Spleen (tissue), 11 donors: Measurements from ENCODE around the gene NPPA. TPM values are rescaled to one million over a fixed set of nuclear protein-coding genes. Genes with fewer than 3 reads are reported as not detected.

Source experiments
- DNase-seq: peaks from one replicate; pipeline ENCODE4 v3.0.0-alpha.2; 2020
- H3K27ac ChIP-seq, 8 donors: fragments of 200-600 bp; sonication (generic) in 7 of 8; 1 replicate in 4 of 8; 2 replicates in 4 of 8; pipeline versions ENCODE4 v1.5.0 to v1.8.0; 2016 to 2021; ENCODE audit warnings: inconsistent platforms in 4 of 8, mild to moderate bottlenecking in 4 of 8, moderate library complexity in 1 of 8
- H3K27me3 ChIP-seq, 7 donors: fragments of 200-600 bp; sonication (generic) in 6 of 7; replicated peaks in 1 of 7; 1 replicate in 4 of 7; 2 replicates in 3 of 7; pipeline versions ENCODE4 v1.5.0 to v1.8.0; 2016 to 2021; ENCODE audit warnings: inconsistent platforms in 3 of 7, mild to moderate bottlenecking in 1 of 7
- H3K36me3 ChIP-seq, 6 donors: fragments of 200-600 bp; sonication (generic) in 5 of 6; 1 replicate in 4 of 6; 2 replicates in 2 of 6; pipeline versions ENCODE4 v1.5.0 to v1.8.0; 2016 to 2021; ENCODE audit warnings: inconsistent platforms in 2 of 6
- H3K4me1 ChIP-seq, 6 donors: fragments of 200-600 bp; sonication (generic) in 5 of 6; 1 replicate in 3 of 6; 2 replicates in 3 of 6; pipeline versions ENCODE4 v1.5.0 to v1.8.0; 2016 to 2021; ENCODE audit warnings: inconsistent platforms in 3 of 6
- H3K4me3 ChIP-seq, 8 donors: fragments of 200-600 bp; sonication (generic) in 7 of 8; 1 replicate in 4 of 8; 2 replicates in 4 of 8; pipeline versions ENCODE4 v1.5.0 to v1.8.0; 2016 to 2021; ENCODE audit warnings: inconsistent platforms in 4 of 8, mild to moderate bottlenecking in 4 of 8, moderate library complexity in 2 of 8
- H3K9me3 ChIP-seq, 8 donors: fragments of 200-600 bp; sonication (generic) in 7 of 8; 1 replicate in 4 of 8; 2 replicates in 4 of 8; pipeline versions ENCODE4 v1.5.0 to v1.8.0; 2016 to 2021; ENCODE audit warnings: inconsistent platforms in 4 of 8
- POLR2A ChIP-seq, 3 donors: fragments of 450-650 bp; IDR thresholded peaks; one replicate each; pipeline ENCODE4 v1.5.1; 2017; ENCODE audit warnings: antibody characterized with exemption in 3 of 3, mild to moderate bottlenecking in 1 of 3
- POLR2AphosphoS5 ChIP-seq, 3 donors: sonication (generic); formaldehyde crosslinking; IDR thresholded peaks; one replicate each; pipeline ENCODE4 v1.5.1; 2017; ENCODE audit warnings: antibody characterized with exemption in 3 of 3
- WGBS, 5 donors: extraction: QIAGEN DNeasy Blood & Tissue Kit in 3 of 5; methylation state at CpG; one replicate each; pipeline versions ENCODE4 v1.1.5 to v1.1.7; 2013 to 2018; 5-methylcytosine and 5-hydroxymethylcytosine counted together
- intact Hi-C: fragments of 100-400 bp; cut with DNase I; formaldehyde crosslinking; loops from one replicate; pipeline ENCODE4 v1.15.0; 2023; ENCODE audit warnings: low total_unique reads
- polyA plus RNA-seq, 3 donors: library from polyadenylated mRNA; stranded (reverse); fragments of 200-250 nt; gene quantifications; one replicate each; pipeline ENCODE4 v1.2.1, GENCODE V29; 2013
- total RNA-seq, 7 donors: library from RNA; depleted of rRNA in 3 of 7; stranded (reverse); fragments of >200 nt in 3 of 7; fragmentation: NEBNext Ultra II Directional in 4 of 7; extraction: Animal tissue kit (Norgen Biotek cat#: 25700) in 4 of 7; gene quantifications; one replicate each; pipeline versions ENCODE4 v1.1.0 to v1.2.1, GENCODE V29; 2016 to 2021
- TF ChIP-seq, protein P1 (sequence below), 11 experiments: fragments of 200-600 bp in 7 of 11; fragments of 450-650 bp in 4 of 11; sonication (generic) in 4 of 11; IDR thresholded peaks in 8 of 11; conservative IDR thresholded peaks in 3 of 11; 1 replicate in 7 of 11; 2 replicates in 4 of 11; pipeline versions ENCODE4 v1.4.0 to v1.8.0; 2016 to 2021; ENCODE audit warnings: antibody characterized with exemption in 11 of 11, inconsistent platforms in 4 of 11, mild to moderate bottlenecking in 1 of 11
- donor health status: healthy with polysubstance abuse.
- donor health status: DM: no; HTN: no; CAD: no; lungs with moderate emphysema.
- donor health status: DM: no; HTN: no; CAD: no.
- donor health status: Bipolar disorder and iron deficiency.
- donor health status: healthy.
- donor health status: DM: no; HTN: no; CAD: no.
- donor health status: DM: yes; HTN: yes; CAD: no.

Gene NPPA
- total and polyA plus RNA-seq, 10 donors: 0.22 to 2.9 (median 1.4) TPM; not detected in 6

DNA sequence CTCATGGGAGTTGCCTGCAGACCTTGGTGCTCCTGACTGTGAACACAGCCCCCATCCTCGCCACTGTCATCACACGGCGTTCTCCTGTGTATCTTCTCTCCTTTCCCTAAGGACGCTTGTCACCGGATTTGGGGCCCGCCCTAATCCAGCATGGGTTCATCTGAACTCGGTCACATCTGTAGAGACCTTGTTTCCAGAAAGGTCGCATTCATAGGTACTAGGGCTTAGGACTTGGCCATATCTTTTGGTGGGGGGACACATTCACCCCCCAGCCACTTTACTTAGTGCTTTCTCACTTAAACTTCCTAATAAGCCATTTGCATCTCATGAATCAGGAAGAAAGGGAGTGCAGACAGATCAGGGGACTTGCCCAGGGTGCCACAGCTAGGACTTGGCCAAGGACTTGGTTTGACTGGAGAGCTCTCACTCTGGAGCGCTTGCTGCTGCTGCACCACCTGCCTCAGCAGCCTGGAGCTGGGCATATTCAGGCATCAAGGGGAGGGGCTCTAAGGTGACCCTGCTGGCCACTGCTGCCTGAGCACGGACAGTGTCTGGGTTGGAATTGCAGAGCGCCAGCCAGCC lies 9.7 kb downstream of the NPPA start:
- no peak overlapping the region for H3K27ac ChIP-seq
- H3K4me1 ChIP-seq: peaks cover 14 to 30% (median 20%) of the 10 kb centered on the region in 6 donors
- no peak for DNase-seq
- intact Hi-C loops: loop anchor here (5.0 kb wide), 1 partner anchor 54 kb away; no protein-coding TSS in a partner anchor
- H3K4me3 ChIP-seq: no peak overlapping the region
- TF ChIP-seq, protein P1, sequence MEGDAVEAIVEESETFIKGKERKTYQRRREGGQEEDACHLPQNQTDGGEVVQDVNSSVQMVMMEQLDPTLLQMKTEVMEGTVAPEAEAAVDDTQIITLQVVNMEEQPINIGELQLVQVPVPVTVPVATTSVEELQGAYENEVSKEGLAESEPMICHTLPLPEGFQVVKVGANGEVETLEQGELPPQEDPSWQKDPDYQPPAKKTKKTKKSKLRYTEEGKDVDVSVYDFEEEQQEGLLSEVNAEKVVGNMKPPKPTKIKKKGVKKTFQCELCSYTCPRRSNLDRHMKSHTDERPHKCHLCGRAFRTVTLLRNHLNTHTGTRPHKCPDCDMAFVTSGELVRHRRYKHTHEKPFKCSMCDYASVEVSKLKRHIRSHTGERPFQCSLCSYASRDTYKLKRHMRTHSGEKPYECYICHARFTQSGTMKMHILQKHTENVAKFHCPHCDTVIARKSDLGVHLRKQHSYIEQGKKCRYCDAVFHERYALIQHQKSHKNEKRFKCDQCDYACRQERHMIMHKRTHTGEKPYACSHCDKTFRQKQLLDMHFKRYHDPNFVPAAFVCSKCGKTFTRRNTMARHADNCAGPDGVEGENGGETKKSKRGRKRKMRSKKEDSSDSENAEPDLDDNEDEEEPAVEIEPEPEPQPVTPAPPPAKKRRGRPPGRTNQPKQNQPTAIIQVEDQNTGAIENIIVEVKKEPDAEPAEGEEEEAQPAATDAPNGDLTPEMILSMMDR (IDR thresholded peaks at IDR 0.05 in 8 of 11, conservative IDR thresholded peaks at IDR 0.05 in 3 of 11): no peak
- no peak for TF ChIP-seq POLR2AphosphoS5 (IDR thresholded peaks at IDR 0.05)
- TF ChIP-seq POLR2A (IDR thresholded peaks at IDR 0.05): no peak
- H3K9me3 ChIP-seq: no peaks in the 10 kb centered on the region
- 85 to 96% (median 91%) methylated on average over 9 to 11 of the region's 11 CpGs for WGBS, 5 donors
- peaks cover 17 to 100% (median 87%) of the 10 kb centered on the region in 6 donors for H3K36me3 ChIP-seq
- H3K27me3 ChIP-seq: no peaks in the 10 kb centered on the region

DNA sequence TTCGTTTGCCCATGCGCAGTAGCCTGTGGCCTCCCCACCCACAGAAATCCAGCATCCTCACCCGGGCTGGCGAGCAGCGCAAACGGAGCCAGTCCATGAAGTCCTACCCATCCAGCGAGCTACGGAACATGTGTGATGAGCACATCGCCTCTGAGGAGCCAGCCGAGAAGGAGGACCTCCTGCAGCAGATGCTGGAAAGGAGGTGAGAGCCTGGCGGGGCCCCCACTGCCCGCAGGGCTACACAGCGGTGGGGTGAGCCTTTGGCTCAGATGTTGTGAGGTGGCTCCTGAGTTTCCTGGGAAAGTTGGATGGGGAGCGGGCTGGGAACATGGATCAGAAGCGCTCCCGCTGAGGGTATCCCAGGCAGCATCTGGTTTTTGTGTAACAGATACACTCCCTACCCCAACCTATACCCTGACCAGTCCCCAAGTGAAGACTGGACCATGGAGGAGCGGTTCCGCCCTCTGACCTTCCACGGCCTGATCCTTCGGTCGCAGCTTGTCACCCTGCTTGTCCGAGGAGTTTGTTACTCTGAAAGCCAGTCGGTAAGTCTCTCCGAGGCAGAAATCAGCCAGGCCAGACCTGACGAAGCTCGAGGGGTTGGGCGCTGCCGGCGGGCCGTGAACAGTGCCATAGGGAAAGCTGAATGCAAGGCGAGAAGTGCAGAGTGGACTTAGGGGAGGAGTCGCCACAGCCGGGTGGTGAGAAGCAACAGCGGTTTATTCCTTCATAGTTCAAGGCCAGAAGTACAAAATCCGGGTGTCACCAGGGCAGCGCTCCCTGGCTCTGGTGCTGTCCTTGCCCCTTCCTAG lies 10.4 kb downstream of the NPPA start:
- no peak overlapping the region for H3K27ac ChIP-seq
- no peak overlapping the region for H3K4me3 ChIP-seq
- intact Hi-C loops: loop anchor here (5.0 kb wide), 1 partner anchor 55 kb away; no protein-coding TSS in a partner anchor
- no peak for DNase-seq
- TF ChIP-seq, protein P1 (IDR thresholded peaks at IDR 0.05 in 8 of 11, conservative IDR thresholded peaks at IDR 0.05 in 3 of 11): peak in 1 of 11 experiments; percentile 12
- TF ChIP-seq POLR2A (IDR thresholded peaks at IDR 0.05) (no peak), POLR2AphosphoS5 (IDR thresholded peaks at IDR 0.05) (peak in 1 of 3 donors; percentile 35)
- no peaks in the 10 kb centered on the region for H3K27me3 ChIP-seq
- peaks cover 17 to 100% (median 94%) of the 10 kb centered on the region in 6 donors for H3K36me3 ChIP-seq
- peaks cover 7 to 23% (median 13%) of the 10 kb centered on the region in 6 donors for H3K4me1 ChIP-seq
- WGBS, 5 donors: 87 to 93% (median 91%) methylated on average over 31 to 36 of the region's 36 CpGs
- H3K9me3 ChIP-seq: no peaks in the 10 kb centered on the region

DNA sequence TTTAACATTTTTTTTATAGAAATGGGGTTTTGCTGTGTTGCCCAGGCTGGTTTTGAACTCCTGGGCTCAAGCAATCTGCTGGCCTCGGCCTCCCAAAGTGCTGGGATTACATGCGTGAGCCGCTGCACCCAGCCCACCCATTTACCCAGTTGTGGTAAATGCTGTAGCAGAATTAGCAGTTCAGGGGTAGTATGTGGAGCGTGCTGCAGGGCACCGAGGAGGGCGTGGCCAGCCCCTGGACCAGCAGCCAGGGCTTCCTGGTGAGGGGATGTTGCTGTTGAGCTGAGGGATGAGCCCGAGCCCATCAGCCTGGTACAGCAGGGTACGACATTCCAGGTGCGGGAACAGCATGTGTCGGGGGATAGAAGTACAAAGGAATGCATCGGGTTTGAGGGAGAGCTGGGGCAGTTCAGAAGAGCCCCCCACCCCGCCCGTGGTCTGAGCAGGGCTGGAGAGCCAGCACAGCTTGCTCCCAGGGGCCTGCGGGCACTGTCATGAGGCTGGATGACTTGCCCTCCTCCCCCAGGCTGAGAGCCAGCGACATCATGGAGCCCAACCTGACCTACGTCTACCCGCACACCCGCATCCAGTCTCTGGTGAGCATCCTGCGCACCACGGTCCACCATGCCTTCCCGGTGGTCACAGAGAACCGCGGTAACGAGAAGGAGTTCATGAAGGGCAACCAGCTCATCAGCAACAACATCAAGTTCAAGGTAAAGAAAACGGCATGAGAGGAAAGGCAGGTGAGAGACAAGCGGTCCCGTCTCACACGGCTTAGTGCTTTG lies 11.9 kb downstream of the NPPA start:
- Histone ChIP-seq H3K27me3 (no peaks in the 10 kb centered on the region), H3K4me3 (no peak overlapping the region), H3K27ac (no peak overlapping the region), H3K9me3 (no peaks in the 10 kb centered on the region), H3K4me1 (peaks cover 0 to 8% (median 2%) of the 10 kb centered on the region in 6 donors), H3K36me3 (peaks cover 12 to 100% (median 95%) of the 10 kb centered on the region in 6 donors)
- TF ChIP-seq, protein P1 (IDR thresholded peaks at IDR 0.05 in 8 of 11, conservative IDR thresholded peaks at IDR 0.05 in 3 of 11): no peak
- peak in 1 of 3 donors; percentile 39 for TF ChIP-seq POLR2AphosphoS5 (IDR thresholded peaks at IDR 0.05)
- intact Hi-C loops: loop anchor here (5.0 kb wide), 1 partner anchor 57 kb away; no protein-coding TSS in a partner anchor
- no peak for DNase-seq
- 94 to 97% (median 95%) methylated on average over 28 of the region's 28 CpGs for WGBS, 5 donors
